OCI-LY1 (cell line): ENCODE measurements around the gene TXNRD2.

Experiments used
- CTCF ChIP-seq: fragments of 200-600 bp; sonication (generic), shearing (Covaris generic); IDR thresholded peaks from 2 replicates; pipeline ENCODE4 v1.5.1; 2017; ENCODE audit warnings: mild to moderate bottlenecking, antibody characterized with exemption, low read length, moderate library complexity, mixed read lengths
- EZH2 ChIP-seq: fragments of 200-600 bp; sonication (generic), shearing (Covaris generic); IDR thresholded peaks from 2 replicates; pipeline ENCODE4 v1.8.0; 2017; ENCODE audit warnings: borderline replicate concordance, mixed run types, mild to moderate bottlenecking, antibody characterized with exemption, low read length, moderate library complexity, mixed read lengths

GRCh38 chr22:19941365-19942082 lies at the start of gene TXNRD2, which contains the start of gene COMT:
- no peak for TF ChIP-seq CTCF
- no peak for TF ChIP-seq EZH2
